Adrenal gland (tissue), 12 donors: ENCODE data around the gene P3H2. TPM values are rescaled to one million over a fixed set of nuclear protein-coding genes. Genes with fewer than 3 reads are reported as not detected.
A peak's percentile ranks its signal among the peaks of the same experiment; 100 is the strongest.

ENCODE experiments used
- DNase-seq, 7 donors: peaks; one replicate each; pipeline ENCODE4 v3.0.0-alpha.2; 2019 to 2020
- H3K27ac ChIP-seq, 5 donors: fragments of 200-600 bp; sonication (generic) in 4 of 5; 1 replicate in 3 of 5; 2 replicates in 2 of 5; pipeline versions ENCODE4 v1.5.1 to v1.8.0; 2016 to 2020; ENCODE audit warnings: mild to moderate bottlenecking in 1 of 5
- H3K27me3 ChIP-seq: fragments of 200-600 bp; 2 replicates; pipeline ENCODE4 v1.8.0; 2021
- H3K36me3 ChIP-seq, 2 donors: fragments of 200-600 bp; replicated peaks in 1 of 2; 1 replicate in 1 of 2; 2 replicates in 1 of 2; pipeline versions ENCODE4 v1.5.1 to v1.8.0; 2018 to 2022
- H3K4me1 ChIP-seq, 2 donors: fragments of 200-600 bp; replicated peaks in 1 of 2; 1 replicate in 1 of 2; 2 replicates in 1 of 2; pipeline versions ENCODE4 v1.5.1 to v1.8.0; 2018 to 2021
- H3K4me3 ChIP-seq, 4 donors: fragments of 200-600 bp; sonication (generic) in 3 of 4; one replicate each; pipeline ENCODE4 v1.5.1; 2016 to 2018
- H3K9me3 ChIP-seq, 3 donors: fragments of 200-600 bp; sonication (generic) in 1 of 3; replicated peaks in 1 of 3; 1 replicate in 2 of 3; 2 replicates in 1 of 3; pipeline versions ENCODE4 v1.5.1 to v1.8.0; 2016 to 2021
- POLR2A ChIP-seq, 2 donors: fragments of 450-650 bp; IDR thresholded peaks; one replicate each; pipeline ENCODE4 v1.6.1; 2017; ENCODE audit warnings: antibody characterized with exemption in 2 of 2, mild to moderate bottlenecking in 2 of 2, moderate library complexity in 1 of 2
- WGBS, 4 donors: extraction: QIAGEN DNeasy Blood & Tissue Kit in 2 of 4; methylation state at CpG; one replicate each; pipeline versions ENCODE4 v1.1.5 to v1.1.7; 2013 to 2017; 5-methylcytosine and 5-hydroxymethylcytosine counted together
- intact Hi-C, 2 donors: fragments of 100-400 bp; cut with DNase I; formaldehyde crosslinking; loops; one replicate each; pipeline versions ENCODE4 v1.14.1 to v1.15.0; 2022 to 2023
- polyA plus RNA-seq, 3 donors: library from polyadenylated mRNA; stranded (reverse); fragments of 200-250 nt in 2 of 3; fragments of 350-450 nt in 1 of 3; fragmentation: Illumina TruSeq in 1 of 3; extraction: RNeasy Lipid Tissue Mini Kit (QIAGEN cat#74804) in 1 of 3; gene quantifications; one replicate each; pipeline ENCODE4 v1.2.3, GENCODE V29; 2013 to 2014
- total RNA-seq, 9 donors: library from RNA; depleted of rRNA in 4 of 9; stranded (reverse); fragments of >200 nt in 4 of 9; fragments of 120-200 nt in 1 of 9; fragmentation: NEBNext Ultra II Directional in 1 of 9; extraction: Animal tissue kit (Norgen Biotek cat#: 25700) in 1 of 9; gene quantifications; one replicate each; pipeline versions ENCODE4 v1.1.0 to v1.2.4, GENCODE V29; 2013 to 2023
- TF ChIP-seq, protein P1 (sequence below), 6 experiments: fragments of 450-650 bp in 4 of 6; fragments of 200-600 bp in 2 of 6; sonication (generic) in 1 of 6; IDR thresholded peaks; 1 replicate in 5 of 6; 2 replicates in 1 of 6; pipeline versions ENCODE4 v1.5.1 to v1.8.0; 2016 to 2021; ENCODE audit warnings: antibody characterized with exemption in 6 of 6, mild to moderate bottlenecking in 2 of 6, moderate library complexity in 1 of 6
- donor health status: healthy with polysubstance abuse.
- donor health status: Bipolar disorder and iron deficiency.
- donor health status: DM: yes; HTN: yes; CAD: no.
- donor health status: DM: no; HTN: no; CAD: no.
- donor health status: DM: no; HTN: no; CAD: no.
- donor health status: DM: yes; HTN: yes; CAD: no.

Gene P3H2
- total and polyA plus RNA-seq, 12 donors = 22.8 to 175 (median 88.1) TPM

DNA sequence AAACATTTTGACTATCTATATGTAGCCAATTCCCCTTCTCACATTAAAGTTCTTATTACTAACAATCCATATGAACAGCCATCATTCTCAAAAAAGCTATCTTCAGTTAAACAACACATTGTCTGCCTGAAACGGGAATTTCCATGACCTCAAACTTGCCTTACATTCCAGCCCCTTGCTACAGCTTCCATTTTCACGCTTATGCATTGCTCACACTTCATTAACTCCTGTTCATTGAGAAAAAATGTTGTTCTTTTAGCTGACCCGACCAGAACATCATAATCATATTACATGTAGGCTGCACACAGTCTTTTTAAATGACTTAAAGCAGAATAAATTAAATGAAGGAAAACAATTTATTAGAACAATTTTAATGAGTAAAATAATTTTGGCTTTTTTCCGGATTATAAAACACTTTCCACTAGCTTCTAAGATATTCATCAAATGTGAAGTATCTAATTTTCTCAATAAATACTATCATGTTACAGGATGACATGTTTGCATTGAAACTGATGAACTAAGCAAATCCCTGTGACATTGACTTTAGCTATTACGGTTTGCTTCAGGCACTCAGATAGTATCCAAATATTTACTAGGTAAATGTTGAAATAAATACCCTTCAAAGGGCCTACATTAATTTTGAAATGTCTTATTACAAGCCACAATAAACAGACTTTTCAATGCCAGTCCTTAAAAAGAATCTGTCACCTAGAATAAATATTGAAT is 49.9 kb downstream of the P3H2 start:
- TF ChIP-seq, protein P1, sequence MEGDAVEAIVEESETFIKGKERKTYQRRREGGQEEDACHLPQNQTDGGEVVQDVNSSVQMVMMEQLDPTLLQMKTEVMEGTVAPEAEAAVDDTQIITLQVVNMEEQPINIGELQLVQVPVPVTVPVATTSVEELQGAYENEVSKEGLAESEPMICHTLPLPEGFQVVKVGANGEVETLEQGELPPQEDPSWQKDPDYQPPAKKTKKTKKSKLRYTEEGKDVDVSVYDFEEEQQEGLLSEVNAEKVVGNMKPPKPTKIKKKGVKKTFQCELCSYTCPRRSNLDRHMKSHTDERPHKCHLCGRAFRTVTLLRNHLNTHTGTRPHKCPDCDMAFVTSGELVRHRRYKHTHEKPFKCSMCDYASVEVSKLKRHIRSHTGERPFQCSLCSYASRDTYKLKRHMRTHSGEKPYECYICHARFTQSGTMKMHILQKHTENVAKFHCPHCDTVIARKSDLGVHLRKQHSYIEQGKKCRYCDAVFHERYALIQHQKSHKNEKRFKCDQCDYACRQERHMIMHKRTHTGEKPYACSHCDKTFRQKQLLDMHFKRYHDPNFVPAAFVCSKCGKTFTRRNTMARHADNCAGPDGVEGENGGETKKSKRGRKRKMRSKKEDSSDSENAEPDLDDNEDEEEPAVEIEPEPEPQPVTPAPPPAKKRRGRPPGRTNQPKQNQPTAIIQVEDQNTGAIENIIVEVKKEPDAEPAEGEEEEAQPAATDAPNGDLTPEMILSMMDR (IDR thresholded peaks at IDR 0.05) = no peak
- no peak for TF ChIP-seq POLR2A (IDR thresholded peaks at IDR 0.05)

DNA sequence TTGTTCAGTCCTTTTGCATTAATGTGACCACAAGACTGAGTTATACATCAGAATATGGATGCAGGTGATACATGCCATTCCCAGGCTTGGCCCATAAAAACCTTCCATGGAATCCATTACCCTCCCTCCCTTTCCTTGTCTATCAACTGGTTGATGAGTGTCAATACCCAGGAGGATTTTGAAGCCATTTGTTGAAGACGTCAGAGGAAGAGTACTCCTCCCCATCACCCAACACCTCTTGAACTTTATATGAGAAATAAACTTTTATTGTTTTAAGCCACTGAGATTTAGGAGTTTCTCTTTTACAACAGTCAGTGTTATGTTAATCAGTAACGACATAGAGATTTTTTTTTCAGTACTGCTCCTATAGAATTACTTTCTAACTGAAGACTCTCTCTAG is 55.5 kb downstream of the P3H2 start:
- no peak for DNase-seq
- intact Hi-C loops = no loop called here
- 92 to 94% (median 93%) methylated on average over 2 of the region's 2 CpGs for WGBS, 4 donors
- TF ChIP-seq, protein P1 (IDR thresholded peaks at IDR 0.05) = no peak
- no peak for TF ChIP-seq POLR2A (IDR thresholded peaks at IDR 0.05)
- no peaks in the 10 kb centered on the region for H3K9me3 ChIP-seq
- no peaks in the 10 kb centered on the region for H3K27me3 ChIP-seq
- H3K27ac ChIP-seq = no peak overlapping the region
- H3K36me3 ChIP-seq = no peaks in the 10 kb centered on the region
- peaks cover 3 to 39% of the 10 kb centered on the region in 2 donors for H3K4me1 ChIP-seq
- H3K4me3 ChIP-seq = no peak overlapping the region

More for the DNA sequence above, 49.9 kb downstream of the P3H2 start:
- Histone ChIP-seq H3K27me3 (no peaks in the 10 kb centered on the region), H3K36me3 (no peaks in the 10 kb centered on the region), H3K4me1 (peaks cover 17 to 47% of the 10 kb centered on the region in 2 donors), H3K27ac (no peak overlapping the region), H3K9me3 (no peaks in the 10 kb centered on the region), H3K4me3 (no peak overlapping the region)
- 73 to 80% (median 79%) methylated on average over 5 of the region's 5 CpGs for WGBS, 4 donors
- DNase-seq = no peak
- intact Hi-C loops = no loop called here

DNA sequence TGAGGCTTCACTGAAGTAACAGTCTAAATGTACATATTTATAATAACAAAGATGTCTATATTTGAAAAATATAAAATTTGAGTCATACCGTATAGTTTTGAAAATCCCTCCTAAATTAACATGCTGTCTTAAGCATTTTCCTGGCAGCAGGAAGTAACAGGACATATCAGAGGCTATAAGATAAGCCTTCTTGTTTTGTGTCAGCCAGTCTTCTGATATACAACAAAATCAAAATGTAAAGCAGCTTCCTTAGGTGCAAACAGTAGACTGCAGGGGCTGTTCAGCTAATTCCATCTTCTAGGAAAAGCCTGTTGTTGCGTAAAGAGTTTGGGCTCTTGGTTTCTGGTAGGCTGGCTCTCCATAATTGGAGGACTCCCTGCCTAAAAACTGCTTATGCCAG is 56.0 kb downstream of the P3H2 start:
- DNase-seq = no peak
- 70 to 79% (median 76%) methylated on average over 2 of the region's 2 CpGs for whole genome bisulfite sequencing, 4 donors
- H3K27ac ChIP-seq = no peak overlapping the region

DNA sequence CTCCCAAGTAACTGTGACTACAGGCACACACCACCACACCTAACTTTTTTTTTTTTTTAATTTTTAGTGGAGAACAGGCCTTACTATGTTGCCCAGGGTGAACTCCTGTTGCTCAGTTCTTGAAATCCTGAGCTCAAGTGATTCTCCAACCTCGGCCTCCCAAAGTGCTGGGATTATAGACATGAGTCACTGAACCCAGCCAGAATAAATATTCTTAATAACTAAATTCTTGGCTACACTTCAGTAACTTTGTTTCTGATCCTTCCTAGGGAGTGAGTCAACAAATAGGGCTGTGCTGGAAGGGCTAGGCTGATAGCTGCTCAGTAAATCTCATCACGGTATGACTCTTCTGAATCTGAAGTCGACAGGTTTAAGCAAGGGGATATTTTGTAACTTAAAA is 56.6 kb downstream of the P3H2 start:
- H3K9me3 ChIP-seq = no peaks in the 10 kb centered on the region
- TF ChIP-seq POLR2A (IDR thresholded peaks at IDR 0.05) = no peak
- TF ChIP-seq, protein P1 (IDR thresholded peaks at IDR 0.05) = no peak
- H3K27me3 ChIP-seq = no peaks in the 10 kb centered on the region
- intact Hi-C loops = no loop called here
- WGBS, 4 donors = 16 to 42% (median 32%) methylated on average over 3 of the region's 3 CpGs
- DNase-seq = peak in 6 of 7 donors; percentile 52 to 69 (median 62)
- no peaks in the 10 kb centered on the region for H3K36me3 ChIP-seq
- peak overlapping the region in 2 of 5 donors; percentile 10 to 22 for H3K27ac ChIP-seq
- H3K4me1 ChIP-seq = peaks cover 5 to 49% of the 10 kb centered on the region in 2 donors
- H3K4me3 ChIP-seq = no peak overlapping the region

More for the DNA sequence above, 56.0 kb downstream of the P3H2 start:
- Histone ChIP-seq H3K9me3 (no peaks in the 10 kb centered on the region), H3K4me1 (peaks cover 3 to 44% of the 10 kb centered on the region in 2 donors), H3K36me3 (no peaks in the 10 kb centered on the region), H3K4me3 (no peak overlapping the region), H3K27me3 (no peaks in the 10 kb centered on the region)
- TF ChIP-seq, protein P1 (IDR thresholded peaks at IDR 0.05) = no peak
- no peak for TF ChIP-seq POLR2A (IDR thresholded peaks at IDR 0.05)
- intact Hi-C loops = no loop called here
